Measurements from ENCODE around the gene PRTFDC1. TPM values are rescaled to one million over a fixed set of nuclear protein-coding genes. Genes with fewer than 3 reads are reported as not detected.

PRTFDC1 gene
- total RNA-seq, 2 donors from 2014 or later: 14.5 to 18.3 TPM

DNA sequence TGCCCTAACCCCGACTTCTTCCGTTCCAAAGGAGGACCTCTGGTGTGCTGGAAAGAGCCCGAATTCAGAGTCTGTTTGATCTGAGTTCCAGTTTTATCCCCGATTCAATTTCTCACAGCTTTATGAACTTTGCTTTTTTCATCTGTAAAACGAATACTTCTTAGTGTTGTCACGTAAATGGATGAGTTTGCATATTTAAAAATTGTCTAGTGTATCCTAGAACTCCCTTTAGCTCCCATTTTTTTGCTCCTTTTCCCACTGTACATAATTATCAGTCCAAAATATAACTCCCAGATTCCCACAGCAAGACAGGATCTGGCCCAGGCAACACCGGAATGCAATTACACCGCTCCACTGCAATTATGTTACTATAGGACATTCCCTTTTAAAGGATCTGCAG lies 148.0 kb downstream of the PRTFDC1 start:
- H3K27ac ChIP-seq (ENCODE audit: low read depth, low read length): no peak overlapping the region
- H3K27me3 ChIP-seq (ENCODE audit: control insufficient read depth, insufficient read depth, low read length, poor library complexity, severe bottlenecking): no peaks in the 10 kb centered on the region
- no peak overlapping the region for H3K9ac ChIP-seq (ENCODE audit: extremely low read depth, low read length, poor library complexity, severe bottlenecking)
- no peaks in the 10 kb centered on the region for H3K4me1 ChIP-seq (ENCODE audit: control insufficient read depth, insufficient read depth, low read length)
- H3K27ac Mint-ChIP-seq: no peak overlapping the region
- WGBS, 2 experiments (ENCODE audit: insufficient coverage in 1 of 2, insufficient read length in 1 of 2): 92 to 97% methylated on average over 5 to 8 of the region's 8 CpGs
- H3K36me3 ChIP-seq (ENCODE audit: control insufficient read depth, insufficient read depth, low read length): no peaks in the 10 kb centered on the region
- no peaks in the 10 kb centered on the region for H3K9me3 Mint-ChIP-seq
- no peaks in the 10 kb centered on the region for H3K4me1 Mint-ChIP-seq
- H3K4me3 ChIP-seq (ENCODE audit: low read length): no peak overlapping the region
- TF ChIP-seq, protein P1, sequence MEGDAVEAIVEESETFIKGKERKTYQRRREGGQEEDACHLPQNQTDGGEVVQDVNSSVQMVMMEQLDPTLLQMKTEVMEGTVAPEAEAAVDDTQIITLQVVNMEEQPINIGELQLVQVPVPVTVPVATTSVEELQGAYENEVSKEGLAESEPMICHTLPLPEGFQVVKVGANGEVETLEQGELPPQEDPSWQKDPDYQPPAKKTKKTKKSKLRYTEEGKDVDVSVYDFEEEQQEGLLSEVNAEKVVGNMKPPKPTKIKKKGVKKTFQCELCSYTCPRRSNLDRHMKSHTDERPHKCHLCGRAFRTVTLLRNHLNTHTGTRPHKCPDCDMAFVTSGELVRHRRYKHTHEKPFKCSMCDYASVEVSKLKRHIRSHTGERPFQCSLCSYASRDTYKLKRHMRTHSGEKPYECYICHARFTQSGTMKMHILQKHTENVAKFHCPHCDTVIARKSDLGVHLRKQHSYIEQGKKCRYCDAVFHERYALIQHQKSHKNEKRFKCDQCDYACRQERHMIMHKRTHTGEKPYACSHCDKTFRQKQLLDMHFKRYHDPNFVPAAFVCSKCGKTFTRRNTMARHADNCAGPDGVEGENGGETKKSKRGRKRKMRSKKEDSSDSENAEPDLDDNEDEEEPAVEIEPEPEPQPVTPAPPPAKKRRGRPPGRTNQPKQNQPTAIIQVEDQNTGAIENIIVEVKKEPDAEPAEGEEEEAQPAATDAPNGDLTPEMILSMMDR (conservative IDR thresholded peaks at IDR 0.05): no peak
- no peaks in the 10 kb centered on the region for H3K27me3 Mint-ChIP-seq (ENCODE audit: insufficient read depth)
- H3K4me3 Mint-ChIP-seq: no peak overlapping the region
- no peaks in the 10 kb centered on the region for H3K9me3 ChIP-seq (ENCODE audit: control insufficient read depth, low read length)
- no peaks in the 10 kb centered on the region for H3K36me3 Mint-ChIP-seq (ENCODE audit: low read depth)
- DNase-seq: no peak

DNA sequence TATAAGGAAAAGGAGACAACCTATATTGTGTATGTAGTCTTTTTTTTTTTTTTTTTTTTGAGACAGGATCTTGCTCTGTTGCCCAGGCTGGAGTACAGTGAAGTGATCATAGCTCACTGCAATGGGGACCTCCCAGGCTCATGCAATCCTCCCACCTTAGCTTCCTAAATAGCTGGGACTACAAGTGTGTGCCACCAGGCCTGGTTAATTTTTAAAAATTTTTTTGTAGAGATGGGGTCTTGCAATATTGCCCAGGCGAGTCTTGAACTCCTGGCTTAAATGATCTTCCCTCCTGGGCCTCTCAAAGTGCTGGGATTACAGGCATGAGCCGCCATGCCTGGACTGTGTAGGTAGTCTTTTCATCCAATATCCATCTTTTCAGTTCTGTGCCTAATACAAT lies 150.0 kb downstream of the PRTFDC1 start:
- Mint-ChIP-seq H3K9me3 (no peaks in the 10 kb centered on the region), H3K36me3 (ENCODE audit: low read depth) (no peaks in the 10 kb centered on the region), H3K4me3 (no peak overlapping the region), H3K4me1 (peaks cover 4% of the 10 kb centered on the region), H3K27me3 (ENCODE audit: insufficient read depth) (no peaks in the 10 kb centered on the region), H3K27ac (no peak overlapping the region)
- H3K27ac ChIP-seq (ENCODE audit: low read depth, low read length): no peak overlapping the region
- H3K4me1 ChIP-seq (ENCODE audit: control insufficient read depth, insufficient read depth, low read length): no peaks in the 10 kb centered on the region
- no peaks in the 10 kb centered on the region for H3K9me3 ChIP-seq (ENCODE audit: control insufficient read depth, low read length)
- no peak for DNase-seq
- no peak overlapping the region for H3K9ac ChIP-seq (ENCODE audit: extremely low read depth, low read length, poor library complexity, severe bottlenecking)
- TF ChIP-seq, protein P1 (conservative IDR thresholded peaks at IDR 0.05): no peak
- H3K4me3 ChIP-seq (ENCODE audit: low read length): no peak overlapping the region
- H3K27me3 ChIP-seq (ENCODE audit: control insufficient read depth, insufficient read depth, low read length, poor library complexity, severe bottlenecking): no peaks in the 10 kb centered on the region
- H3K36me3 ChIP-seq (ENCODE audit: control insufficient read depth, insufficient read depth, low read length): no peaks in the 10 kb centered on the region
- WGBS, 2 experiments (ENCODE audit: insufficient coverage in 1 of 2, insufficient read length in 1 of 2): 98% methylated on average over 2 of the region's 2 CpGs; no CpG with 5 or more reads in 1 of the 2 experiments

DNA sequence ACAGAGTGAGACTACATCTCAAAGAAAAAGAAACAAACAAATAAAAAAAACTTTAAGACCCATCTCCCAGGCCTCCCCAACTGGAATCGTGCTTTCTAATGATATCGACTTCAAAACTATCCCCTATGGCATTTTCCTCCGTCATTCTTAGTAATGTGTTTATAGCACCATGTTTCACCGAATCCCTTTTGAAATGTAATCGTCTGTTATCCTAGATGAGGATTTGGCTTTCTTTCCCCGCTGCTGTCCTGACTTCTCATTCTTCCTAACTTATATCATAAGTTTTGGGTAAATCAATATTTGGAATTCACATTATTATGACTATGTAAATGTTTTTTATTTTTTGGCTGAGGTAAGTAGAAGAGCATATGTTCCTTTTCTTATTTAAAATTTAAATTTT lies 151.5 kb downstream of the PRTFDC1 start:
- H3K9me3 Mint-ChIP-seq: no peaks in the 10 kb centered on the region
- Histone ChIP-seq H3K9ac (ENCODE audit: extremely low read depth, low read length, poor library complexity, severe bottlenecking) (no peak overlapping the region), H3K4me3 (ENCODE audit: low read length) (no peak overlapping the region), H3K27me3 (ENCODE audit: control insufficient read depth, insufficient read depth, low read length, poor library complexity, severe bottlenecking) (no peaks in the 10 kb centered on the region), H3K4me1 (ENCODE audit: control insufficient read depth, insufficient read depth, low read length) (no peaks in the 10 kb centered on the region), H3K27ac (ENCODE audit: low read depth, low read length) (no peak overlapping the region), H3K9me3 (ENCODE audit: control insufficient read depth, low read length) (no peaks in the 10 kb centered on the region), H3K36me3 (ENCODE audit: control insufficient read depth, insufficient read depth, low read length) (no peaks in the 10 kb centered on the region)
- whole genome bisulfite sequencing, 2 experiments (ENCODE audit: insufficient coverage in 1 of 2, insufficient read length in 1 of 2): 94 to 96% methylated on average over 5 to 6 of the region's 6 CpGs
- TF ChIP-seq, protein P1 (conservative IDR thresholded peaks at IDR 0.05): no peak
- no peaks in the 10 kb centered on the region for H3K27me3 Mint-ChIP-seq (ENCODE audit: insufficient read depth)
- H3K4me1 Mint-ChIP-seq: peaks cover 4% of the 10 kb centered on the region
- no peak for DNase-seq
- no peak overlapping the region for H3K4me3 Mint-ChIP-seq
- H3K36me3 Mint-ChIP-seq (ENCODE audit: low read depth): no peaks in the 10 kb centered on the region
- H3K27ac Mint-ChIP-seq: no peak overlapping the region

Other genes with a start within 250 kb of the PRTFDC1 start
- 10 to 100 TPM; 51.6 to 69.7 TPM for gene ARHGAP21, start 228.7 kb downstream of the PRTFDC1 start, total RNA-seq
- not detected for gene ENKUR, start 63.6 kb upstream of the PRTFDC1 start, total RNA-seq
- 1 to 10 TPM; 7.2 to 8.7 TPM for gene THNSL1, start 64.0 kb upstream of the PRTFDC1 start, total RNA-seq
- gene GPR158, start 222.4 kb upstream of the PRTFDC1 start, total RNA-seq: under 1 TPM; 0.09 to 0.29 TPM

Measured in endodermal cell (in vitro differentiated cells).